ENCODE results near the gene KIRREL1.

The KIRREL1 gene

DNA sequence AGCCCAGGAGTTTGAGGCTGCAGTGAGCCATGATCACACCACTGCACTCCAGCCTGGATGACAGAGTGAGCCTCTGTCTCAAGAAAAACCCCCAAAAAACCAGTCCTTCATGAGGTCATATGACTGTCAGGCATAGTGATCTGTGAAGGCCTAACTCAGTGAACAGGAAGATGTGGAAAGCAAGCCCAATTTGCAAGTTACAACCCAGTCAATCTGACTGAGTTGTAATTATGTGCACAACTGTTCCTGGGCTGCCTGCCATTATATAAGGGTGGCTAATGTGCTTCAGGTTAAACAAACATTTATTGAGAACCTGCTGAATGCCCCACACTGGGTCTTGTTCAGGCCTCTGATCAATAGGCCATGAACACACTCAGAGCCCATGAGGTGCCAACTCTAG, 38.2 kb upstream of the KIRREL1 start:
- TF ChIP-seq, protein P1, sequence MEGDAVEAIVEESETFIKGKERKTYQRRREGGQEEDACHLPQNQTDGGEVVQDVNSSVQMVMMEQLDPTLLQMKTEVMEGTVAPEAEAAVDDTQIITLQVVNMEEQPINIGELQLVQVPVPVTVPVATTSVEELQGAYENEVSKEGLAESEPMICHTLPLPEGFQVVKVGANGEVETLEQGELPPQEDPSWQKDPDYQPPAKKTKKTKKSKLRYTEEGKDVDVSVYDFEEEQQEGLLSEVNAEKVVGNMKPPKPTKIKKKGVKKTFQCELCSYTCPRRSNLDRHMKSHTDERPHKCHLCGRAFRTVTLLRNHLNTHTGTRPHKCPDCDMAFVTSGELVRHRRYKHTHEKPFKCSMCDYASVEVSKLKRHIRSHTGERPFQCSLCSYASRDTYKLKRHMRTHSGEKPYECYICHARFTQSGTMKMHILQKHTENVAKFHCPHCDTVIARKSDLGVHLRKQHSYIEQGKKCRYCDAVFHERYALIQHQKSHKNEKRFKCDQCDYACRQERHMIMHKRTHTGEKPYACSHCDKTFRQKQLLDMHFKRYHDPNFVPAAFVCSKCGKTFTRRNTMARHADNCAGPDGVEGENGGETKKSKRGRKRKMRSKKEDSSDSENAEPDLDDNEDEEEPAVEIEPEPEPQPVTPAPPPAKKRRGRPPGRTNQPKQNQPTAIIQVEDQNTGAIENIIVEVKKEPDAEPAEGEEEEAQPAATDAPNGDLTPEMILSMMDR (IDR thresholded peaks at IDR 0.05; ENCODE audit: insufficient read depth, missing control alignments) = no peak
- DNase-seq (ENCODE audit: insufficient read length, low spot score) (no peak), FAIRE-seq (no peak)

DNA sequence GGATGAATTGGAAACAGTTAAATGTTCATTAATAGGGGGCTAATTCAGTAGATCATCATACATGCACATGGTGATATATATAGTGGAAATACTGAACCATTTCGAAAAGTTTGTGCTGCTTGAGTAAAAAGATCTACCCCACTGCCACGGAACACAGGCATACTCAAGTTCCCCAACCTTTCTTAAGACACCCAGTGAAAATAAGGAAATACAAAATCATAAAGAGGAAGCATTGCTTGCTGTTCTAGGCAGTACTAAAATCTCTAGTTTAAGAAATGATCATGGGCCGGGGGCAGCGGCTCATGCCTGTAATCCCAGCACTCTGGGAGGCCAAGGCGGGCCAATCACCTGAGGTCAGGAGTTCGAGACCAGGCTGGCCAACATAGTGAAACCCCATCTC, 37.6 kb upstream of the KIRREL1 start:
- FAIRE-seq = no peak
- no peak for DNase-seq (ENCODE audit: insufficient read length, low spot score)
- TF ChIP-seq, protein P1 (IDR thresholded peaks at IDR 0.05; ENCODE audit: insufficient read depth, missing control alignments) = no peak

DNA sequence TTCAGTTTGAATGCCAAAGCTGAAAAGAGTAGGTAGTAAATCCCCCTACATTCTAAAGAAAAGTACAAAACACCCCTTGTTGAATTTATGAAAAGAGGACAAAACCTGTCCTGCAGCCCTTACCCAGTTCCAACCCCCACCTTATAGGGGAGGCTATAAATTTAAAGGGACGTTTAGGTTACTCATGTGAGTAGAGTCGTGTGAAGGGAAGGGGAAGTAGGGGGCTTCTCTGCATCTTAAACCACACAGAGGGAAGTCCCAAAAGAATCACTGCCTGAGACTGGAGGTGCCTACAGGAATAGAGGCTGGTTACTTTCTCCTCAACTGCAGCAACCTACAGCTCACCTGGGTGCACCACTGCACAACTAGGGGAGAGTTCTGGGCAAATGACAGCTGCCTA, 36.7 kb upstream of the KIRREL1 start:
- TF ChIP-seq, protein P1 (IDR thresholded peaks at IDR 0.05; ENCODE audit: insufficient read depth, missing control alignments) = no peak
- FAIRE-seq = no peak
- no peak for DNase-seq (ENCODE audit: insufficient read length, low spot score)

GRCh38 chr1:157958263-157958662, 35.2 kb upstream of the KIRREL1 start:
- FAIRE-seq (no peak), DNase-seq (ENCODE audit: insufficient read length, low spot score) (no peak)
- TF ChIP-seq, protein P1 (IDR thresholded peaks at IDR 0.05; ENCODE audit: insufficient read depth, missing control alignments) = no peak

DNA sequence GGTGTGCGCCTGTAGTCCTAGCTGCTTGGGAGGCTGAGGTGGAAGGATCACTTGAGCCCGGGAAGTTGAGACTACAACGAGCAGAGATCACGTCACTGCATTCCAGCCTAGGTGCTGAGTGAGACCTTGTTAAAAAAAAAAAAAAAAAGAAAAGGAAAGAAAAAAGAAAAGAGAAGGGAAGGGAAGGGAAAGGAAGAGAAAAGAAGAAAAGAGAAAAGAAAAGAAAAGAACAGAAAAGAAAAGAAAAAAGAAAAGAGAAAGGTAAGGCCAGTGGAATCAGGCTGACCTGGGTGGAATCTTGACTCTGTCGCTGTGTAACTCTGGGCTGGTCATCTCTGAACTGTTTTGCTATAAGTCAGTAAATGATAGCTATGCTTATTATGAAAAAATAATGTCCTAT, 33.7 kb upstream of the KIRREL1 start:
- TF ChIP-seq, protein P1 (IDR thresholded peaks at IDR 0.05; ENCODE audit: insufficient read depth, missing control alignments) = no peak
- FAIRE-seq = no peak
- no peak for DNase-seq (ENCODE audit: insufficient read length, low spot score)

GRCh38 chr1:157960773-157961172, 32.7 kb upstream of the KIRREL1 start:
- FAIRE-seq = no peak
- TF ChIP-seq, protein P1 (IDR thresholded peaks at IDR 0.05; ENCODE audit: insufficient read depth, missing control alignments) = no peak
- no peak for DNase-seq (ENCODE audit: insufficient read length, low spot score)

- no peak for DNase-seq (ENCODE audit: insufficient read length, low spot score)
- TF ChIP-seq, protein P1 (IDR thresholded peaks at IDR 0.05; ENCODE audit: insufficient read depth, missing control alignments) = no peak
- FAIRE-seq = no peak
Observed at GRCh38 chr1:157961805-157962762, 31.4 kb upstream of the KIRREL1 start.
